Measurements from ENCODE around the gene ZNF654.
A peak's percentile ranks its signal among the peaks of the same experiment; 100 is the strongest.
"Not testable (repeated sequence)": the region's sequence is repeated elsewhere in the genome, so short reads cannot be mapped to it uniquely, and the experiment has no call there.

The ZNF654 gene

GRCh38 chr3:88058581-88059379 lies at the start of gene ZNF654, which contains the start of gene CGGBP1:
ZNF654 (plus strand) TSS chr3:88059255; CDS start chr3:88059320, 65 bp downstream.
CGGBP1 (minus strand) TSS chr3:88059005; CDS start chr3:88055976, 3,029 bp downstream.
- peak; percentile 96 to 97 for DNase-seq

- DNase-seq = no peak
Measured at GRCh38 chr3:88010810-88011209, 48.2 kb upstream of the ZNF654 start.

GRCh38 chr3:88013592-88013991 lies 45.5 kb upstream of the ZNF654 start:
- DNase-seq = no peak

- DNase-seq = not testable (repeated sequence)
Measured at GRCh38 chr3:88015656-88016055, 43.4 kb upstream of the ZNF654 start.

GRCh38 chr3:88019024-88019423 lies 40.0 kb upstream of the ZNF654 start:
- no peak for DNase-seq

DNA sequence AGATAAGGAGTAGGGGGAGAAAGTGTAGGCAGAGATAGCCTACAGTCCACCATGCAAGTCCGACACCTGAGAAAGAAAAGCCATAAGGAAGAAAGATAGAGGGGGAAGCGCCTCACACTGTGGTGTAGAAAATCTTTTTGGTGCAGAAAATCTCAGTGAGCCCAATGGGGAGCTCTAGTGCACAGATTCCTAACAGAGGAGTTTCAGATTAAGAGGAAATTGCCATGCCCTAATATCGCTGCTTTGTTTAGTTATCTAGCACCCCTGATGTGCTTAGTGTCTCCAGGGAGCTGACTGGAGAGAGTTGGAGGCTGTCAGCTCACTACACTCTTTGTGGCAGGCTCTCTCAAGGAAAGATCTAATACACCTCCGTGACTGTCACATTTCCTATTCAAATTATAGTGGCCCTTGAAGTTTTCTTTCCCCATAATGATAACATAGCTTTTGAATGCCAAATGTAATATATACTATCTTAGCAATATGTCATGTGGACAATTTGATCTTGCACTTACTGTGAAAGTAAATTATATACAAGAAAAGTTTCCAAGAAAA lies 34.0 kb upstream of the ZNF654 start:
- no peak for DNase-seq

- no peak for DNase-seq
Measured at GRCh38 chr3:88028876-88029275, 30.2 kb upstream of the ZNF654 start.

DNA sequence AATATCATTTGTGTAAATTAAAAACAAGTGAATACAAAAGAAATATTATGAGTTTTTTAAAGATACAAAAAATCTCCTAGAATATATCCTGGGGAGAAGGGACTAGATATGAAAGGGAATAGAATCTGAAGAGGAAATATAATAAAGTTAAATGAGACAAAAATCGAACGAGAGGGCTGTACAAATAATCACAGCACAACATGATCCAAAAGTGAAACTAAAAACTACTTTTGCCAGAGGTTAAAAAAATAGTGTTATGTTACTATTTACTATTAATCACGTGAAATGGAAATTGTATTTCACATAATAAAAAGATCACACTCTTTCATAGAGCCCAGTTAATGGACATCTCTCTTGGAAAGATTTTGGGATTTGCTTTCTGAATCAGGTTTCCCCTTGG lies 28.8 kb upstream of the ZNF654 start:
- no peak for DNase-seq

DNA sequence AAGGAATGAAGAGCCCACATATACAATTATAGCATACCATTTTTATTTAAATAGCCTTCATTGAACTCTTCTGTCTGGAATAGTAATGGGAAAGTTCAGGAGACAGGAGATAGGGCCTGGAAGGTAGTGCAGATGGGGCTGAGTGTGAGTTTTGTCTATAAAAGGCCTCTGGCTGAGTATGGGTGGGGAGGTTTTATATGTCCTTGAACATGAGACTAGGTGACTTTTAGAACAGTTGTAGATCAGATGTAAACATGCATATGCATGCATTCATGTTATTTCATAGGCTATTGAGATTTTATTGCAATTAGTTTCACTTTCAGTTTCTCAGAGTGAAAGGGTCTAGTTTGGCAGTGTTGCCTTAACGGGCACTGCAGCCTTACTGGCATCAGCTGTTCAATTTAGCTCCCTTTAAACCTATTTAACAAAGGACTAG lies 27.4 kb upstream of the ZNF654 start:
- DNase-seq = peak in 1 of 2 donors; percentile 69

- no peak for DNase-seq
Measured at GRCh38 chr3:88032245-88032644, 26.8 kb upstream of the ZNF654 start.

GRCh38 chr3:88033079-88033478 lies 26.0 kb upstream of the ZNF654 start:
- no peak for DNase-seq

DNA sequence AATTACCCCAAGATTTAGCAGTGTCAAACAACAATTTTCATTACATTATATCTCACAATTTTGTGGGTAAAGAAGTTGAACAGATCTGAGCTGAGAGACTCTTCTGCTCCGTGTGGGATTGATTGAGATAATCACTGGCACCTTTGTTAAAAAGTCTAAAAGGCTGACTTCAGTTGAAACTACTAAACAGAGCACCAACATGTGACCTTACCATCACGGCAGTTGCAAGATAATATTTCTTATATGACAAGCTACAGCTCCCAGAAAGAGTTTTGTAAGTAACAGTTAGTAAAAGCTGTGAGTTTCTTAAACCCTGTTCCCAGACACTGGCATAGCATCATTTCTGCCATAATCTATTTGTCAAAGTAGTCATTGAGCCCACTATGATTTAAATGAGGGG lies 25.2 kb upstream of the ZNF654 start:
- no peak for DNase-seq

DNA sequence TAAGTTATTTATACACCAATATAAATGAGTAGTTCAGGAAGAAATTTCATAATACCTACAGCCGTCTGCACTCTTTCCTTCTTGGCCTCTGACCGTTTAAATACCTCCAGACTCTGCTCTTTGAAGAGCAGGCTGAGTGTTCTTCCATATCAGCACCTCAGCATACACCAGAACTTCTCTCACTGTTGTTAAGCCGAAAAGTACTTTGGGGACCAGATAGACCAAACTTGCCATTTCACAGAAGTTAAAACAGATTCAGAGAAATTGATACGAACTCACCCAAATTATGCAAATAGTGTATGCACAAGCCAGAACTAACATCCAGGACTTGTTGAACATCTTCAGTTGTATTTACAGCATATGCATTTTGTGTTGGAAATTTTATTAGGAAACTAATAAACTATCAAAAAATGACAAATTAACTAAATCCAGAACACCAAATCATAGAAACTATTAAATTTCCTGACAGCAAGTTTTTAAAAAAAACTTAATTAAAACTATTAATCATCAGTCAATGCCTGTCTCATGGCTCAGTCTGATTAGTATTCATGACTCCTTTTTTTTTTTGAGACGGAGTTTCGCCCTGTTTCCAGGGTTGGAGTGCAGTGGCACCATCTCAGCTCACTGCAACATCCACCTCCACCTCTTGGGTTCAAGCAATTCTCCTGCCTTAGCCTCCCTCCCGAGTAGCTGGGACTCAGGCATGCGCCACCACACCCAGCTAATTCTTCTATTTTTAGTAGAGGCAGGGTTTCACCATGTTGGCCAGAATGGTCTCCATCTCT lies 24.4 kb upstream of the ZNF654 start:
- no peak for DNase-seq

GRCh38 chr3:88036221-88036620 lies 22.8 kb upstream of the ZNF654 start:
- no peak for DNase-seq

DNA sequence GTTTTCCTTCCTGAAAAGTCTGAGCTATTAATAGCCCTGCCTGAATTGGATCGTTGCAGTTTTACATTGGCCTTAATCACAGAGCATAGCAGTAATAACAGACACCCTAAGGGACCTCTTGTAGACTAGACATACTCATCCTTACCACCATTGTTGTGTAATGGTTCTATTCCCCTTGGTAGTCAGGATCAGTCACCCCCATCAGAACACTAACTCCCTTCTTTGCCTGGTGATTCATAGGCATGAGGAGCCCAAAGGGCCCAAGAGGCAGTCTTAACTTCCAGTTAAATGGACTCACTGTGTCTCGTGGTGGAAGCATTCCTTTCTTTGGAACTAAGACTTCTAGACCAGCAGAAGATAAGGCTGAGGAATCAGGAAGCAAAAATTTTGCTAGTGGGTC lies 20.5 kb upstream of the ZNF654 start:
- no peak for DNase-seq

DNA sequence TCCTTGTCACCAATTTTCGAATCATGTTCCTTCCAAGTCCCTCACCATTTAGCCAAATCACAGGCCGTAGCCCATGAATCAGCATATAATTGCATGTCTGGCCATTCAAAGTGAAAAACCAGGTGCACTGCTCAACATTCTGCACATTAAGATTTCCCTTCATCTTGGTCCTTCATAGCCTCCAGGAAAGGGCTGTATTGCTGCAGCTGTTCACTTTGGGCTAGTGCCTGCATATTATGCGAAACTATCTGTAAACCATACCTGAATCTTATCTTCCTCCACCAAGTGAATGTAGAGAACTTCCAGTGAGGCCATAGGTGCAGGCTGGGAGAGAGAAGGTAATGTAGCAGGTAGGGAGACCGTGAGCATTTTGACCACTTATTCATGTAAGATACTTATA lies 18.5 kb upstream of the ZNF654 start:
- no peak for DNase-seq

DNA sequence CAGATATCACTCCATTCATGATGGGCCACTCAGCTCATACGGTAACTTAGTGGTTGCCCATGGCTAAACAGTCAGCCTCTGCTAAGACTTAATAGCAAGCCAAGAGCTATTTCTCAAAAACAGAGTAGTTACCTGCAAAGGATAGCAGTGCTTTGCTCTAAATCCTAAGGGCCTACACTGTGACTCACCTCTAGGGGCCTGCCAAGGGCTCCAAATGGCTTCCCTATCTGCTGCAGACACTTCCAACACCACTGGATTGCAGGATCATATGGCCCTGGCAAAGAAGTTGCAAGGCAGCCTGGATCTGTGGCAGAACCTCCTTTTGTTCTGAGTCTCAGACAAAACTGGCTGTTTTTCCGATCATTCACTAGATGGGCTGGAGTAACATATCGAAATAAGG lies 18.1 kb upstream of the ZNF654 start:
- DNase-seq = no peak

DNA sequence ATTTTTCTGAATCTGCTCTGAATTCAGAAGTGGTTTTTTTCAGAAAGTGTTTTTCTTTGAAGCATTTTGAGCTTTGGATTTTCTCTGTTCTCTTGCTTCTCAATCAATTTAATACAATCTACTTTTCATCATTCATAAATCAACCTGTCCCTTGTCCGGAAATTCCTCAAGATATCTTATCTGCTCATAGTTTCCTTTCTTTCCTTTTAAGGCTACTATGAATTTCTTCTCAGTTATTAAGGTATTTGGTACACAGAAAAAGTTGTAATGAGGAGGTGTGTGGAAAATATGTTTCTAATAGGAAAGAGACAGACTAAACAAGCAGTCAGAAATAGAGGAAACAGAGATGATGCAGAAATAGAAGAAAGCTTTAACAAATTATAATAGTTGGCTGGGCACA lies 14.6 kb upstream of the ZNF654 start:
- no peak for DNase-seq

- no peak for DNase-seq
Measured at GRCh38 chr3:88046766-88047165, 12.3 kb upstream of the ZNF654 start.

DNA sequence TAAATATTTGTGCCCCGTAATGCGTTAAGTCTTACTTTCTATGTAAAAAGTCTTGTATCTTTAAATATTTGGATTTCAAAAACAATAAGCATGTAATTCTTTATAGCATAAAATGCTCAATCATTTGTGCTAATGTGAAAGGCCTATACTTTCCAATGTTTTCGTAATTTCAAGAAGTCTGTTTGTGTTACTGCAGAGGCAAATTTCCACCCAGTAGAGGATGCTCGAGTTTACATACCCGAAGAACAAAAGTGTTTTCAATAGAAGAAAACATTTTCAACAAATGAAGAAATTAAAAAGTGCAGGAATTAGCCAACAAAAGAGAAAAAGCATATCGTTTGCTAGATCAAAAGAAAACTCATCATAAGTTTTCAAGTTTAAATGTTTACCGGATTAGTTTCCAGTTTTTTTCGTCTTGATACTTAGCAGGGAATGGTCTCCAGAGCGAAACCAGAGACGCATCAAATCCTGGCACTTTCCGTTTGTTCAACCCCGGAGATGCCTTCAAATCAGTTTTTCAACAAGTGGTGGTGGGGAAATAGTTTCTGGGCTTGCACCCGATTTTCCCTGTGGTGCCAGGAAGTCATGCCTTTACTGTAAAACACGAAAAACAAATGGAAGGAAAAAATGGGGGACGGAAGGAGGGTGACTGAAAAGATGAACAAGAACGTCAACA lies 1.3 kb upstream of the ZNF654 start:
- DNase-seq = no peak

- peak in 1 of 2 donors; percentile 56 for DNase-seq
Measured at GRCh38 chr3:88058306-88058580, 812 bp upstream of the ZNF654 start.

DNA sequence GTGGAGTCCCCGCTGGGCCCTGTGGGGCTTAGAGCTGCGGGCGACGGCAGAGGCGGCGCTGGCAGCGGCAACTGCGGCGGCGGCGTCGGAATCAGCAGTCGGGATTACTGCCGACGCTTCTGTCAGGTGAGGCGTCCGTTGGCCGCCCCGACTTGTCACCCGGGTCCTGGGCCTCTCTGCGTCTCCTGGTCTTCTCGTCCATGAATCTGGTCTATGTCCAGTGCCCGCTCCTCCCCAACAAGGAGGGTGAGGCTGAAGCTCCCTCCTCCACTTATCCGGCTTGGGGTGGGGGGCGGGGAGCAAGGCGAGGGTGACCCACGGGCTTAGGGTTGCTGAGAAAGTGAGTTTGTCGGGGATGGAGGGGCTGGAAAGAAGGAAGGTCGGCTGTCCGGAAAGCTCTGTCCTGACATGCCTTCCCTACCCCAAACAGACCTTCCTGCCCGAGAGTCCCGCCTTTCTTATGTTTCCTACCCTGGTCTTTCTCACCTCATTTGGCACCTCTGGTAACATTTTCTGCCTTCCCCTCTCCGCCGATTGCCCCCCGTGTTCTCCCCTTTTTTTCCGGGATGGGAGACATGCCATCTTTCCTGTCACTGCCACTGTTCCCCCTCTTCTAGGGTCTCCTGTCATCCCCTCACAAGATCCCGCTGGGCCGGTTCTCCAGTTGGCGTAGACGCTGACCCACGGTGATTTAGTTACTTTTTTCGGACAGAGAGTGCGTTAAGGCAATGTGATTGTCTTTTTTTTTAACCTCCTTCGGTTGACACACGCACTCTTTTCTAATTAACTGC lies 520 bp downstream of the ZNF654 start:
- no peak for DNase-seq

- DNase-seq = peak in 1 of 2 donors; percentile 68
Measured at GRCh38 chr3:88061746-88062145, 2.7 kb downstream of the ZNF654 start.

All from bone marrow (tissue), 2 donors.